ENCODE data around the gene CTAGE4.

The CTAGE4 gene

GRCh38 chr7:144144426-144144825 lies 38.8 kb upstream of the CTAGE4 start:
- no peaks in the 10 kb centered on the region; the same call in 1 of the 2 replicates for H4K20me1 ChIP-seq (ENCODE audit: low read depth, low read length)
- no peaks in the 10 kb centered on the region for H3K36me3 ChIP-seq (ENCODE audit: low read length)
- no peaks in the 10 kb centered on the region for H3K27me3 ChIP-seq (ENCODE audit: low read length)
- TF ChIP-seq EZH2phosphoT487 (conservative IDR thresholded peaks at IDR 0.05; ENCODE audit: low read length) (no peak), CTCF (IDR thresholded peaks at IDR 0.05; ENCODE audit: insufficient read depth, low read length, poor library complexity, severe bottlenecking) (no peak)
- no peaks in the 10 kb centered on the region for H3K9me2 ChIP-seq (replicated peaks; ENCODE audit: insufficient read depth, low read length)
- no peak overlapping the region for H3K4me2 ChIP-seq (ENCODE audit: low read depth, low read length, poor library complexity, severe bottlenecking)
- H3K9ac ChIP-seq (ENCODE audit: low read length), result no peak overlapping the region
- no peak overlapping the region for H3K4me3 ChIP-seq (ENCODE audit: insufficient read depth, low read length, poor library complexity, severe bottlenecking)
- H3K9me3 ChIP-seq (ENCODE audit: insufficient read depth, low read length), result no peaks in the 10 kb centered on the region
- no peak overlapping the region for H2AFZ ChIP-seq (ENCODE audit: low read depth, low read length, severe bottlenecking)
- H3K79me2 ChIP-seq (ENCODE audit: insufficient read depth, low read length), result no peaks in the 10 kb centered on the region
- no peaks in the 10 kb centered on the region for H3F3A ChIP-seq (ENCODE audit: insufficient read depth)
- no peak overlapping the region for H3K27ac ChIP-seq (ENCODE audit: low read depth, low read length)

GRCh38 chr7:144148224-144148827 lies 34.9 kb upstream of the CTAGE4 start:
- no peaks in the 10 kb centered on the region for H3K9me3 ChIP-seq (ENCODE audit: insufficient read depth, low read length)
- H3K36me3 ChIP-seq (ENCODE audit: low read length), result no peaks in the 10 kb centered on the region
- H3K79me2 ChIP-seq (ENCODE audit: insufficient read depth, low read length), result no peaks in the 10 kb centered on the region
- H2AFZ ChIP-seq (ENCODE audit: low read depth, low read length, severe bottlenecking), result no peak overlapping the region
- H3K27ac ChIP-seq (ENCODE audit: low read depth, low read length), result no peak overlapping the region
- H3F3A ChIP-seq (ENCODE audit: insufficient read depth), result no peaks in the 10 kb centered on the region
- H3K9ac ChIP-seq (ENCODE audit: low read length), result no peak overlapping the region
- H3K27me3 ChIP-seq (ENCODE audit: low read length), result no peaks in the 10 kb centered on the region
- no peaks in the 10 kb centered on the region for H4K20me1 ChIP-seq (ENCODE audit: low read depth, low read length)
- H3K9me2 ChIP-seq (replicated peaks; ENCODE audit: insufficient read depth, low read length), result no peaks in the 10 kb centered on the region
- no peak overlapping the region for H3K4me2 ChIP-seq (ENCODE audit: low read depth, low read length, poor library complexity, severe bottlenecking)
- TF ChIP-seq EZH2phosphoT487 (conservative IDR thresholded peaks at IDR 0.05; ENCODE audit: low read length), result no peak
- TF ChIP-seq CTCF (IDR thresholded peaks at IDR 0.05; ENCODE audit: insufficient read depth, low read length, poor library complexity, severe bottlenecking), result no peak
- H3K4me3 ChIP-seq (ENCODE audit: insufficient read depth, low read length, poor library complexity, severe bottlenecking), result no peak overlapping the region

GRCh38 chr7:144158861-144159260 lies 24.4 kb upstream of the CTAGE4 start:
- no peaks in the 10 kb centered on the region for H3K36me3 ChIP-seq (ENCODE audit: low read length)
- no peak overlapping the region for H3K9ac ChIP-seq (ENCODE audit: low read length)
- H3K27ac ChIP-seq (ENCODE audit: low read depth, low read length), result no peak overlapping the region
- no peak overlapping the region for H3K4me2 ChIP-seq (ENCODE audit: low read depth, low read length, poor library complexity, severe bottlenecking)
- H3K9me2 ChIP-seq (replicated peaks; ENCODE audit: insufficient read depth, low read length), result no peaks in the 10 kb centered on the region
- TF ChIP-seq CTCF (IDR thresholded peaks at IDR 0.05; ENCODE audit: insufficient read depth, low read length, poor library complexity, severe bottlenecking) (no peak), EZH2phosphoT487 (conservative IDR thresholded peaks at IDR 0.05; ENCODE audit: low read length) (no peak)
- H3K4me3 ChIP-seq (ENCODE audit: insufficient read depth, low read length, poor library complexity, severe bottlenecking), result no peak overlapping the region
- H3K79me2 ChIP-seq (ENCODE audit: insufficient read depth, low read length), result no peaks in the 10 kb centered on the region
- no peaks in the 10 kb centered on the region for H3F3A ChIP-seq (ENCODE audit: insufficient read depth)
- no peaks in the 10 kb centered on the region for H3K9me3 ChIP-seq (ENCODE audit: insufficient read depth, low read length)
- no peaks in the 10 kb centered on the region for H3K27me3 ChIP-seq (ENCODE audit: low read length)
- H2AFZ ChIP-seq (ENCODE audit: low read depth, low read length, severe bottlenecking), result no peak overlapping the region
- no peaks in the 10 kb centered on the region for H4K20me1 ChIP-seq (ENCODE audit: low read depth, low read length)
